B cell (primary cell): ENCODE data around the gene IPO11.

Experiments
- CTCF ChIP-seq: fragments of 200-600 bp; IDR thresholded peaks from one replicate; pipeline ENCODE4 v1.8.0; 2022; ENCODE audit warnings: antibody characterized with exemption, mild to moderate bottlenecking
- EZH2 ChIP-seq: IDR thresholded peaks from 2 replicates; pipeline ENCODE4 v1.6.1; 2012; ENCODE audit warnings: borderline replicate concordance, low read depth, mild to moderate bottlenecking, moderate library complexity, low read length; ENCODE audit not compliant: insufficient read depth, poor library complexity, severe bottlenecking

GRCh38 chr5:62561896-62562295, 149.3 kb downstream of the IPO11 start:
- TF ChIP-seq CTCF = no peak
- no peak for TF ChIP-seq EZH2
